Stromal cell of bone marrow (primary cell): Measurements from ENCODE around the gene TSPAN9.

ENCODE experiments used
- DNase-seq: peaks from one replicate; pipeline ENCODE4 v3.0.0-alpha.2; 2012; ENCODE audit warnings: low read depth

The TSPAN9 gene

GRCh38 chr12:3190101-3190500, 112.9 kb downstream of the TSPAN9 start:
- DNase-seq = no peak

GRCh38 chr12:3191450-3191849, 114.3 kb downstream of the TSPAN9 start:
- DNase-seq = no peak

GRCh38 chr12:3192221-3192620, 115.0 kb downstream of the TSPAN9 start:
- DNase-seq = no peak

- no peak for DNase-seq
These were observed 116.0 kb downstream of the TSPAN9 start for GRCh38 chr12:3193131-3193530.

GRCh38 chr12:3193755-3194154, 116.6 kb downstream of the TSPAN9 start:
- DNase-seq = no peak

- DNase-seq = no peak
These were observed 118.2 kb downstream of the TSPAN9 start for GRCh38 chr12:3195337-3195736.

- no peak for DNase-seq
These were observed 118.8 kb downstream of the TSPAN9 start for GRCh38 chr12:3195859-3196483.

- no peak for DNase-seq
These were observed 119.3 kb downstream of the TSPAN9 start for GRCh38 chr12:3196488-3196887.

- no peak for DNase-seq
These were observed 120.1 kb downstream of the TSPAN9 start for GRCh38 chr12:3197131-3197818.

GRCh38 chr12:3199551-3200031, 122.4 kb downstream of the TSPAN9 start:
- no peak for DNase-seq

GRCh38 chr12:3200032-3200617, 122.9 kb downstream of the TSPAN9 start:
- DNase-seq = no peak

- DNase-seq = no peak
These were observed 123.6 kb downstream of the TSPAN9 start for GRCh38 chr12:3200814-3201233.

GRCh38 chr12:3201339-3202051, 124.3 kb downstream of the TSPAN9 start:
- no peak for DNase-seq

- DNase-seq = no peak
These were observed 124.9 kb downstream of the TSPAN9 start for GRCh38 chr12:3202096-3202495.

GRCh38 chr12:3202734-3203446, 125.7 kb downstream of the TSPAN9 start:
- no peak for DNase-seq

- no peak for DNase-seq
These were observed 126.5 kb downstream of the TSPAN9 start for GRCh38 chr12:3203713-3204112.

GRCh38 chr12:3204143-3204542, 127.0 kb downstream of the TSPAN9 start:
- DNase-seq = no peak

- DNase-seq = no peak
These were observed 127.8 kb downstream of the TSPAN9 start for GRCh38 chr12:3204730-3205531.

- DNase-seq = no peak
These were observed 128.8 kb downstream of the TSPAN9 start for GRCh38 chr12:3205742-3206519.

GRCh38 chr12:3206536-3207072, 129.4 kb downstream of the TSPAN9 start:
- no peak for DNase-seq
